NCI-H446 (cell line): ENCODE data around the gene INO80.

Experiments used
- DNase-seq, 2 experiments: peaks; one replicate each; lab custom pipeline; 2025; lab: John Stamatoyannopoulos, UW

INO80 gene

GRCh38 chr15:41001524-41002214 is 114.4 kb downstream of the INO80 start:
- no peak for DNase-seq

- DNase-seq: no peak
Measured at GRCh38 chr15:40999190-40999589, 116.9 kb downstream of the INO80 start.

GRCh38 chr15:40995656-40996055 is 120.4 kb downstream of the INO80 start:
- DNase-seq: no peak

- DNase-seq: no peak
Measured at GRCh38 chr15:40992825-40993224, 123.3 kb downstream of the INO80 start.

GRCh38 chr15:40992241-40992741 is 123.8 kb downstream of the INO80 start:
- no peak for DNase-seq

GRCh38 chr15:40991355-40991754 is 124.7 kb downstream of the INO80 start:
- no peak for DNase-seq

GRCh38 chr15:40990789-40991188 is 125.3 kb downstream of the INO80 start:
- DNase-seq: no peak

GRCh38 chr15:40990080-40990479 is 126.0 kb downstream of the INO80 start:
- no peak for DNase-seq

- DNase-seq: no peak
Measured at GRCh38 chr15:40988156-40988555, 127.9 kb downstream of the INO80 start.

- no peak for DNase-seq
Measured at GRCh38 chr15:40986820-40987219, 129.3 kb downstream of the INO80 start.

GRCh38 chr15:40985541-40986330 is 130.3 kb downstream of the INO80 start:
- no peak for DNase-seq

- DNase-seq: no peak
Measured at GRCh38 chr15:40984964-40985363, 131.1 kb downstream of the INO80 start.

- DNase-seq: no peak
Measured at GRCh38 chr15:40984406-40984805, 131.7 kb downstream of the INO80 start.

GRCh38 chr15:40982855-40983254 is 133.2 kb downstream of the INO80 start:
- no peak for DNase-seq

GRCh38 chr15:40981186-40981585 is 134.9 kb downstream of the INO80 start:
- no peak for DNase-seq

GRCh38 chr15:40978562-40978961 is 137.5 kb downstream of the INO80 start:
- DNase-seq: no peak

- DNase-seq: no peak
Measured at GRCh38 chr15:40978141-40978540, 137.9 kb downstream of the INO80 start.

- no peak for DNase-seq
Measured at GRCh38 chr15:40976819-40977218, 139.3 kb downstream of the INO80 start.

- DNase-seq: no peak
Measured at GRCh38 chr15:40974879-40975278, 141.2 kb downstream of the INO80 start.

GRCh38 chr15:40969363-40969762 is 146.7 kb downstream of the INO80 start:
- DNase-seq: no peak

GRCh38 chr15:40968290-40969085 is 147.6 kb downstream of the INO80 start:
- no peak for DNase-seq

GRCh38 chr15:40964634-40965033 is 151.4 kb downstream of the INO80 start:
- DNase-seq: no peak

GRCh38 chr15:40964006-40964405 is 152.1 kb downstream of the INO80 start:
- no peak for DNase-seq
